Measurements from ENCODE around the gene TEAD2.

Gene TEAD2

DNA sequence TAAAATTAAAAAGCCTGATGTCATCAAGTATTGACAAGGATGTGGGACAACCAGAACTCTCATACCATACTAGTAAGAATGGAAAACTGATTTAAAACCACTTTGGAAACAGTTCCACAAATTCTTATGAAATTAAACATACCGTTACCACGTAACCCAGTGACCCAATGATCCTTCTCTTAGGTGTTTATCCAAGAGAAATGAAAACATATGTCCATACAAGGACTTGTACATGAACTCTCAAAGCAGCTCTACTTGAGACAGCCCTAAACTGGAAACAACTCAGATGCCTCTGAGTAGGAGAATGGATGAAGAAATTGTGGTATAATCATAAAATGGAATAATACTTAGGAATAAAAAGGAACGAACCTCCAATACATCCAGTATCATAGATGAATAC is 64.8 kb downstream of the TEAD2 start:
- TF ChIP-seq EZH2phosphoT487 (IDR thresholded peaks at IDR 0.05; ENCODE audit: borderline replicate concordance, low read length), result no peak
- TF ChIP-seq, protein P1, sequence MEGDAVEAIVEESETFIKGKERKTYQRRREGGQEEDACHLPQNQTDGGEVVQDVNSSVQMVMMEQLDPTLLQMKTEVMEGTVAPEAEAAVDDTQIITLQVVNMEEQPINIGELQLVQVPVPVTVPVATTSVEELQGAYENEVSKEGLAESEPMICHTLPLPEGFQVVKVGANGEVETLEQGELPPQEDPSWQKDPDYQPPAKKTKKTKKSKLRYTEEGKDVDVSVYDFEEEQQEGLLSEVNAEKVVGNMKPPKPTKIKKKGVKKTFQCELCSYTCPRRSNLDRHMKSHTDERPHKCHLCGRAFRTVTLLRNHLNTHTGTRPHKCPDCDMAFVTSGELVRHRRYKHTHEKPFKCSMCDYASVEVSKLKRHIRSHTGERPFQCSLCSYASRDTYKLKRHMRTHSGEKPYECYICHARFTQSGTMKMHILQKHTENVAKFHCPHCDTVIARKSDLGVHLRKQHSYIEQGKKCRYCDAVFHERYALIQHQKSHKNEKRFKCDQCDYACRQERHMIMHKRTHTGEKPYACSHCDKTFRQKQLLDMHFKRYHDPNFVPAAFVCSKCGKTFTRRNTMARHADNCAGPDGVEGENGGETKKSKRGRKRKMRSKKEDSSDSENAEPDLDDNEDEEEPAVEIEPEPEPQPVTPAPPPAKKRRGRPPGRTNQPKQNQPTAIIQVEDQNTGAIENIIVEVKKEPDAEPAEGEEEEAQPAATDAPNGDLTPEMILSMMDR (IDR thresholded peaks at IDR 0.05; ENCODE audit: low read depth, low read length, poor library complexity, severe bottlenecking), result no peak
- Histone ChIP-seq H3K36me3 (ENCODE audit: control insufficient read depth, low read length) (no peaks in the 10 kb centered on the region), H3K9me2 (replicated peaks; ENCODE audit: control insufficient read depth, low read length) (no peaks in the 10 kb centered on the region), H3K4me3 (ENCODE audit: low read length) (no peak overlapping the region), H3K27ac (ENCODE audit: low read depth, low read length) (no peak overlapping the region), H3K27me3 (ENCODE audit: control insufficient read depth, low read length) (no peaks in the 10 kb centered on the region), H3F3A (ENCODE audit: control insufficient read depth, insufficient read depth) (peaks cover 3% of the 10 kb centered on the region; the same call in 1 of the 2 replicates), H3K79me2 (ENCODE audit: control insufficient read depth, low read length) (no peaks in the 10 kb centered on the region), H3K4me1 (ENCODE audit: control insufficient read depth, low read length) (peaks cover 9% of the 10 kb centered on the region), H4K20me1 (ENCODE audit: control insufficient read depth, insufficient read depth, low read depth, low read length) (no peaks in the 10 kb centered on the region), H3K4me2 (ENCODE audit: low read length) (no peak overlapping the region), H3K9me3 (ENCODE audit: control insufficient read depth, insufficient read depth, low read length) (no peaks in the 10 kb centered on the region)

DNA sequence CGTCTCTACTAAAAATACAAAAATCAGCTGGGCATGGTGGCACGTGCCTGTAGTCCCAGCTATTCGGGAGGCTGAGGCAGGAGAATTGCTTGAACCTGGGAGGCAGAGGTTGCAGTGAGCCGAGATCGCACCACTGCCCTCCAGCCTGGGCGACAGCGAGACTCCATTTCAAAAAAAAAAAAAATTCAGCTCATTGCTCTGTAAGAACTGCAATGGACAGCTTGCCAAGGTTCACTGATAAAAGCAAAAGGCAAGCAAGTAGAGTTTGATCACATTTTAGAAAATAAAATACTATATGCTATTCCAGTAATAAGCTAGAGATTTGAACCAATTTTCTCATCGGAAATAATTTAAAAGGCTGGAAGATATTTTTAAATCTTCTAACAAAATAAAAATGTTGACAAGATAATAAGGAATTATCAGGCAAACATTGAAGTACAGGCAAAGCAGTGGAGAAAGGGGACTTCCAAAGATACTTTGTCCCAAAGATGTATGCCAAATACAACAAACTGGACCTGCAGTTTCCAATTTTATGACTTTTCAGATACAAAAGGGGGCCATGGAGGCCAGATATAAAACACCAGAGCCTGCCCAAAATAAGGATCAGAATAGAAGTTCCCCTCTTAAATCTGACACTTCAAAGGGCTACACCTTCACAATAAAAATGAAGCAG is 66.9 kb downstream of the TEAD2 start:
- H3F3A ChIP-seq (ENCODE audit: control insufficient read depth, insufficient read depth), result peaks cover 3% of the 10 kb centered on the region; the same call in 1 of the 2 replicates
- no peaks in the 10 kb centered on the region for H3K4me1 ChIP-seq (ENCODE audit: control insufficient read depth, low read length)
- no peak overlapping the region for H3K27ac ChIP-seq (ENCODE audit: low read depth, low read length)
- no peak overlapping the region for H3K4me2 ChIP-seq (ENCODE audit: low read length)
- H3K27me3 ChIP-seq (ENCODE audit: control insufficient read depth, low read length), result no peaks in the 10 kb centered on the region
- H3K4me3 ChIP-seq (ENCODE audit: low read length), result no peak overlapping the region
- no peaks in the 10 kb centered on the region for H3K9me3 ChIP-seq (ENCODE audit: control insufficient read depth, insufficient read depth, low read length)
- TF ChIP-seq EZH2phosphoT487 (IDR thresholded peaks at IDR 0.05; ENCODE audit: borderline replicate concordance, low read length), result no peak
- TF ChIP-seq, protein P1 (IDR thresholded peaks at IDR 0.05; ENCODE audit: low read depth, low read length, poor library complexity, severe bottlenecking), result no peak
- no peaks in the 10 kb centered on the region for H3K36me3 ChIP-seq (ENCODE audit: control insufficient read depth, low read length)
- H4K20me1 ChIP-seq (ENCODE audit: control insufficient read depth, insufficient read depth, low read depth, low read length), result no peaks in the 10 kb centered on the region
- H3K79me2 ChIP-seq (ENCODE audit: control insufficient read depth, low read length), result no peaks in the 10 kb centered on the region
- no peaks in the 10 kb centered on the region for H3K9me2 ChIP-seq (replicated peaks; ENCODE audit: control insufficient read depth, low read length)

DNA sequence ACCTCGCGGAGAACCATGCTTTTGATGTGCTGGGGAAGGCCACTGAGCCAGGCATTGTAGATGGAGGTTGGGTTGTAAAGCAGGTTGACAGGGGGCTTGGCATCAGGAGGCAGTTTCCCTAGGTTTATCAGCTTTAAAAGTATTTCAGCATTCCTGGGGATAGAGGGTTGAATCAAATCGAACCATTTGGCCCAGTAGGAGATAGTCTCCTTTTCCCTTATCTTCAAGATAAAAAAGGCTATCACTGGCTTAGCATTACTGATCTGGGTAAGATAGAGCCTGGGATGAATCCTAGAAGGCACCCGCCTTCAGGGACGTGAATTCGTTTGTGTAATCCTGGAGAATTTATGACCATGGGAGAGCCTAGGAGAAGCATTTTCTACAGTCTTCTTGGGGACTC is 67.8 kb downstream of the TEAD2 start:
- no peaks in the 10 kb centered on the region for H4K20me1 ChIP-seq (ENCODE audit: control insufficient read depth, insufficient read depth, low read depth, low read length)

More for the DNA sequence above, 67.8 kb downstream of the TEAD2 start:
- H3K27me3 ChIP-seq (ENCODE audit: control insufficient read depth, low read length), result no peaks in the 10 kb centered on the region
- H3K9me2 ChIP-seq (replicated peaks; ENCODE audit: control insufficient read depth, low read length), result no peaks in the 10 kb centered on the region
- H3K27ac ChIP-seq (ENCODE audit: low read depth, low read length), result no peak overlapping the region
- no peaks in the 10 kb centered on the region for H3K9me3 ChIP-seq (ENCODE audit: control insufficient read depth, insufficient read depth, low read length)
- no peak overlapping the region for H3K4me2 ChIP-seq (ENCODE audit: low read length)
- no peaks in the 10 kb centered on the region for H3F3A ChIP-seq (ENCODE audit: control insufficient read depth, insufficient read depth)
- no peaks in the 10 kb centered on the region for H3K36me3 ChIP-seq (ENCODE audit: control insufficient read depth, low read length)
- H3K4me1 ChIP-seq (ENCODE audit: control insufficient read depth, low read length), result no peaks in the 10 kb centered on the region
- no peak for TF ChIP-seq EZH2phosphoT487 (IDR thresholded peaks at IDR 0.05; ENCODE audit: borderline replicate concordance, low read length)
- TF ChIP-seq, protein P1 (IDR thresholded peaks at IDR 0.05; ENCODE audit: low read depth, low read length, poor library complexity, severe bottlenecking), result no peak
- H3K4me3 ChIP-seq (ENCODE audit: low read length), result no peak overlapping the region
- H3K79me2 ChIP-seq (ENCODE audit: control insufficient read depth, low read length), result no peaks in the 10 kb centered on the region

Data from DOHH2 (cell line).